H1 (cell line): Measurements from ENCODE around the gene ACKR1. TPM values are rescaled to one million over a fixed set of nuclear protein-coding genes. Genes with fewer than 3 reads are reported as not detected.

ENCODE experiments used
- CTCF ChIA-PET: fragments of 300-600 bp; sonication (Branson Sonifier 250); formaldehyde crosslinking; loops from one replicate; lab custom pipeline; 2021; ENCODE audit not compliant: partially characterized antibody; lab: Charles Lee
- POLR2A ChIA-PET: fragments of 300-600 bp; sonication (Branson Sonifier 250); formaldehyde crosslinking; loops from one replicate; lab custom pipeline; 2021; ENCODE audit warnings: inconsistent platforms; ENCODE audit not compliant: partially characterized antibody; lab: Charles Lee
- DNase-seq, 2 experiments: peaks; one replicate each; pipeline versions ENCODE4 v3.0.0 to v3.0.0-alpha.2; 2010 to 2022; ENCODE audit warnings: low spot score in 2 of 2, low read depth in 1 of 2, mixed read lengths in 1 of 2
- FAIRE-seq: peaks from 2 replicates; lab custom pipeline; 2011; peaks lifted over from hg19 to GRCh38; lab: Jason Lieb, UNC
- H2AFZ ChIP-seq: 2 replicates; pipeline ENCODE4 v1.8.1; 2012; ENCODE audit warnings: low read length, inconsistent platforms
- H2AK5ac ChIP-seq: 2 replicates; pipeline ENCODE4 v1.6.1; 2013; ENCODE audit warnings: low read depth, low read length
- H2BK120ac ChIP-seq: replicated peaks from 2 replicates; pipeline ENCODE3; 2013; ENCODE audit warnings: low read depth, low read length, inconsistent platforms
- H2BK12ac ChIP-seq: 2 replicates; pipeline ENCODE4 v1.6.1; 2013; ENCODE audit warnings: low read depth, low read length
- H2BK15ac ChIP-seq: 2 replicates; pipeline ENCODE4 v1.6.1; 2013; ENCODE audit warnings: low read length
- H2BK20ac ChIP-seq: 2 replicates; pipeline ENCODE4 v1.6.1; 2013; ENCODE audit warnings: low read length
- H2BK5ac ChIP-seq: 2 replicates; pipeline ENCODE4 v1.6.1; 2013; ENCODE audit warnings: low read depth, low read length
- H3K14ac ChIP-seq: 2 replicates; pipeline ENCODE4 v1.6.1; 2013; ENCODE audit warnings: inconsistent platforms; ENCODE audit not compliant: insufficient read length
- H3K18ac ChIP-seq: 2 replicates; pipeline ENCODE4 v1.6.1; 2013; ENCODE audit warnings: low read length; ENCODE audit errors: extremely low read depth
- H3K23ac ChIP-seq: 2 replicates; pipeline ENCODE4 v1.6.1; 2013; ENCODE audit warnings: inconsistent platforms; ENCODE audit not compliant: insufficient read length
- H3K23me2 ChIP-seq: 2 replicates; pipeline ENCODE4 v1.6.1; 2013; ENCODE audit warnings: low read depth, low read length
- H3K27ac ChIP-seq: 2 replicates; pipeline ENCODE4 v1.6.1; 2011; ENCODE audit warnings: low read depth, low read length, inconsistent platforms
- H3K27me3 ChIP-seq, 4 experiments: replicated peaks in 1 of 4; 1 replicate in 1 of 4; 2 replicates in 3 of 4; pipeline versions ENCODE4 v1.6.1 to v1.8.1; 2011 to 2013; ENCODE audit warnings: low read length in 3 of 4, mild to moderate bottlenecking in 3 of 4, inconsistent platforms in 2 of 4, mixed read lengths in 2 of 4, moderate library complexity in 1 of 4; ENCODE audit not compliant: control insufficient read depth in 3 of 4, insufficient read depth in 3 of 4; ENCODE audit errors: extremely low read depth in 1 of 4
- H3K36me3 ChIP-seq, 4 experiments: 2 replicates each; pipeline versions ENCODE4 v1.6.1 to v1.8.1; 2011 to 2013; ENCODE audit warnings: mild to moderate bottlenecking in 4 of 4, low read length in 3 of 4, moderate library complexity in 2 of 4, control low read depth in 1 of 4, inconsistent platforms in 1 of 4; ENCODE audit not compliant: insufficient read depth in 4 of 4, control insufficient read depth in 2 of 4
- H3K4ac ChIP-seq: replicated peaks from 2 replicates; pipeline ENCODE3; 2013; ENCODE audit warnings: low read length, low read depth, mixed read lengths, inconsistent platforms; ENCODE audit not compliant: insufficient read length
- H3K4me1 ChIP-seq, 4 experiments: replicated peaks in 1 of 4; 1 replicate in 1 of 4; 2 replicates in 3 of 4; pipeline versions ENCODE4 v1.6.1 to v1.8.1; 2011 to 2013; ENCODE audit warnings: low read length in 3 of 4, inconsistent platforms in 2 of 4, mixed read lengths in 1 of 4; ENCODE audit not compliant: insufficient read depth in 4 of 4, control insufficient read depth in 3 of 4
- H3K4me2 ChIP-seq, 2 experiments: 2 replicates each; pipeline versions ENCODE4 v1.6.1 to v1.8.1; 2011 to 2013; ENCODE audit warnings: low read depth in 2 of 2, low read length in 2 of 2, control low read depth in 1 of 2, inconsistent platforms in 1 of 2, mild to moderate bottlenecking in 1 of 2; ENCODE audit not compliant: insufficient read depth in 1 of 2
- H3K4me3 ChIP-seq, 4 experiments: fragments of 200-600, 300-600 bp in 1 of 4; sonication (generic), shearing (Covaris generic), sonication (Bioruptor Twin) in 1 of 4; 2 replicates each; pipeline versions ENCODE4 v1.5.1 to v1.8.1; 2011 to 2016; ENCODE audit warnings: low read length in 4 of 4, low read depth in 3 of 4, control low read depth in 2 of 4, inconsistent platforms in 2 of 4, mild to moderate bottlenecking in 2 of 4, mixed read lengths in 1 of 4, moderate library complexity in 1 of 4; ENCODE audit not compliant: insufficient read depth in 2 of 4; ENCODE audit errors: extremely low read depth in 1 of 4
- H3K56ac ChIP-seq: replicated peaks from 2 replicates; pipeline ENCODE3; 2013; ENCODE audit warnings: low read depth, mild to moderate bottlenecking, mixed read lengths, low read length, inconsistent platforms; ENCODE audit not compliant: insufficient read length
- H3K79me1 ChIP-seq: 2 replicates; pipeline ENCODE4 v1.6.1; 2013; ENCODE audit warnings: low read depth, low read length, control low read depth
- H3K79me2 ChIP-seq, 2 experiments: 2 replicates each; pipeline versions ENCODE4 v1.6.1 to v1.8.1; 2012 to 2013; ENCODE audit warnings: low read length in 2 of 2, mild to moderate bottlenecking in 2 of 2, inconsistent platforms in 1 of 2; ENCODE audit not compliant: insufficient read depth in 2 of 2, control insufficient read depth in 1 of 2
- H3K9ac ChIP-seq, 4 experiments: replicated peaks in 1 of 4; 1 replicate in 1 of 4; 2 replicates in 3 of 4; pipeline versions ENCODE4 v1.6.1 to v1.8.1; 2011 to 2013; ENCODE audit warnings: low read depth in 3 of 4, low read length in 3 of 4, control low read depth in 2 of 4, mild to moderate bottlenecking in 2 of 4, moderate library complexity in 2 of 4, inconsistent platforms in 1 of 4; ENCODE audit errors: extremely low read depth in 1 of 4
- H3K9me3 ChIP-seq, 2 experiments: 2 replicates each; pipeline versions ENCODE4 v1.6.1 to v1.8.1; 2012 to 2013; ENCODE audit warnings: mild to moderate bottlenecking in 2 of 2, moderate library complexity in 2 of 2, control low read depth in 1 of 2, inconsistent platforms in 1 of 2, low read depth in 1 of 2, low read length in 1 of 2, mixed read lengths in 1 of 2; ENCODE audit not compliant: insufficient read depth in 2 of 2
- H4K20me1 ChIP-seq, 2 experiments: replicated peaks in 1 of 2; 2 replicates each; pipeline versions ENCODE3 to v1.8.1; 2011 to 2013; ENCODE audit warnings: inconsistent platforms in 2 of 2, low read length in 2 of 2, mild to moderate bottlenecking in 1 of 2; ENCODE audit not compliant: insufficient read depth in 2 of 2, control insufficient read depth in 1 of 2
- H4K5ac ChIP-seq: 2 replicates; pipeline ENCODE4 v1.6.1; 2013; ENCODE audit warnings: low read length, low read depth, mixed read lengths, inconsistent platforms; ENCODE audit not compliant: insufficient read length
- H4K8ac ChIP-seq: 2 replicates; pipeline ENCODE4 v1.8.0; 2013; ENCODE audit warnings: mild to moderate bottlenecking, moderate library complexity, low read length, inconsistent platforms; ENCODE audit not compliant: insufficient read depth; ENCODE audit errors: extremely low read depth
- H4K91ac ChIP-seq: replicated peaks from 2 replicates; pipeline ENCODE3; 2013; ENCODE audit warnings: low read length, mixed read lengths, inconsistent platforms; ENCODE audit not compliant: insufficient read length
- CTBP2 ChIP-seq: IDR thresholded peaks from 2 replicates; pipeline ENCODE4 v1.7.0; 2011; ENCODE audit warnings: borderline replicate concordance, mild to moderate bottlenecking, moderate library complexity, mixed read lengths, low read length; ENCODE audit not compliant: insufficient read depth, insufficient read length
- GTF2F1 ChIP-seq: IDR thresholded peaks from 2 replicates; pipeline ENCODE4 v1.6.1; 2012; ENCODE audit warnings: low read depth, low read length, improper control_type of control experiment, borderline replicate concordance
- HDAC6 ChIP-seq: IDR thresholded peaks from one replicate; pipeline ENCODE4 v1.7.1; 2012; ENCODE audit warnings: low read depth, mild to moderate bottlenecking, inconsistent platforms, low read length, moderate library complexity
- KDM4A ChIP-seq: IDR thresholded peaks from one replicate; pipeline ENCODE4 v1.7.1; 2012; ENCODE audit warnings: low read depth, mild to moderate bottlenecking, moderate library complexity, low read length, inconsistent platforms; ENCODE audit not compliant: severe bottlenecking
- KDM5A ChIP-seq: fragments of 200-600 bp; IDR thresholded peaks from 2 replicates; pipeline ENCODE4 v1.7.1; 2012; ENCODE audit warnings: mild to moderate bottlenecking, low read length, inconsistent platforms, mixed read lengths
- MAX ChIP-seq: IDR thresholded peaks from 2 replicates; pipeline ENCODE4 v1.6.1; 2012; ENCODE audit warnings: inconsistent platforms
- PHF8 ChIP-seq: fragments of 200-600 bp; sonication (generic); conservative IDR thresholded peaks from 2 replicates; pipeline ENCODE4 v1.7.1; 2012; ENCODE audit warnings: low read depth, mild to moderate bottlenecking, inconsistent platforms, low read length, moderate library complexity
- RAD21 ChIP-seq, 2 experiments: IDR thresholded peaks in 1 of 2; conservative IDR thresholded peaks in 1 of 2; 2 replicates each; pipeline ENCODE4 v1.6.1; 2011; ENCODE audit warnings: low read depth in 2 of 2, low read length in 2 of 2, improper control_type of control experiment in 1 of 2, inconsistent platforms in 1 of 2, mild to moderate bottlenecking in 1 of 2, moderate library complexity in 1 of 2
- TAF1 ChIP-seq: IDR thresholded peaks from 2 replicates; pipeline ENCODE4 v1.6.1; 2011; ENCODE audit warnings: mild to moderate bottlenecking, low read depth, low read length
- ZNF274 ChIP-seq: IDR thresholded peaks from 2 replicates; pipeline ENCODE4 v1.7.0; 2012; ENCODE audit warnings: low read length, borderline replicate concordance; ENCODE audit errors: extremely low read depth
- WGBS, 2 experiments: shearing (Covaris generic) in 1 of 2; methylation state at CpG; one replicate each; pipeline versions ENCODE4 v1.1.6 to v1.1.7; 2013 to 2015; ENCODE audit warnings: low lambda C conversion rate in 2 of 2, mixed read lengths in 2 of 2, inconsistent platforms in 1 of 2, low coverage in 1 of 2, missing lambda C conversion rate in 1 of 2; ENCODE audit not compliant: insufficient replicate concordance in 2 of 2, insufficient coverage in 1 of 2, insufficient read length in 1 of 2; ENCODE audit errors: extremely low coverage in 1 of 2, missing lambda C conversion rate in 1 of 2; 5-methylcytosine and 5-hydroxymethylcytosine counted together
- polyA plus RNA-seq, 7 experiments: library from polyadenylated mRNA; depleted of rRNA in 3 of 7; stranded (reverse) in 5 of 7; unstranded in 2 of 7; fragments of >200 nt in 5 of 7; fragments of 200-250 nt in 2 of 7; gene quantifications; 1 replicate in 5 of 7; 2 replicates in 1 of 7; 4 replicates in 1 of 7; pipeline versions ENCODE4 v1.2.1 to v1.2.3, GENCODE V29; 2011 to 2013; ENCODE audit warnings: missing spikeins in 2 of 7, mixed read lengths in 2 of 7
- total RNA-seq: library from RNA; stranded (reverse); fragmentation: NEBNext Ultra II Directional; extraction: Animal tissue kit (Norgen Biotek cat#: 25700); gene quantifications from 2 replicates; pipeline ENCODE4 v1.2.1, GENCODE V29; 2021

ACKR1 gene
- total and polyA plus RNA-seq, 2 of the 8 experiments (the other 6 are each of a cell fraction or from before 2014, with no cell fraction given), result 0.61 to 1.00 TPM

- peak overlapping the region; percentile 100 for H3K4me2 ChIP-seq
- H3K27ac ChIP-seq, result no peak overlapping the region
- no peak overlapping the region for H4K91ac ChIP-seq
- no peak overlapping the region for H4K5ac ChIP-seq
- H3K4ac ChIP-seq, result no peak overlapping the region
- WGBS, 2 experiments, result 1% methylated on average over 29 of the region's 49 CpGs; no CpG with 5 or more reads in 1 of the 2 experiments
- POLR2A ChIA-PET, result interaction anchor here (0.8 to 1.6 kb wide), 5 partner anchors 15 to 34 kb away, joined by 3 to 4 read pairs (median 3); no protein-coding TSS in a partner anchor
- H3K9me3 ChIP-seq, result no peaks in the 10 kb centered on the region
- 0 out of 2 replicates have a peak overlapping the region, but pooled peaks have one; percentile 54 for H2BK12ac ChIP-seq
- H2AK5ac ChIP-seq, result no peak overlapping the region
- H3K79me2 ChIP-seq, result peaks cover 0 to 3% of the 10 kb centered on the region in 2 experiments; a peak in 1 of 4 replicates
- no peak overlapping the region for H3K14ac ChIP-seq
- CTCF ChIA-PET, result interaction anchor here (0.7 to 12.4 kb wide), 8 partner anchors 11 to 40 kb away, joined by 3 to 367 read pairs (median 7); partner anchors contain the start of gene ACKR1
- H4K8ac ChIP-seq, result 0 out of 2 replicates have a peak overlapping the region, but pooled peaks have one; percentile 30
- peaks cover 0 to 11% (median 3%) of the 10 kb centered on the region in 4 experiments; a peak in 6 of 7 replicates for H3K4me1 ChIP-seq
- no peak overlapping the region for H3K56ac ChIP-seq
- H4K20me1 ChIP-seq, result peaks cover 0 to 12% of the 10 kb centered on the region in 2 experiments
- H2AFZ ChIP-seq, result no peak overlapping the region
- H3K4me3 ChIP-seq, result peak overlapping the region; percentile 87 to 99 (median 96)
- H3K9ac ChIP-seq, result peak overlapping the region in 2 of 4 experiments; percentile 46 to 76; a peak in 4 of 7 replicates
- no peak for FAIRE-seq
- H2BK15ac ChIP-seq, result 0 out of 2 replicates have a peak overlapping the region, but pooled peaks have one; percentile 48
- no peak overlapping the region for H3K23ac ChIP-seq
- no peak overlapping the region for H2BK120ac ChIP-seq
- H2BK5ac ChIP-seq, result no peak overlapping the region
- no peaks in the 10 kb centered on the region; the same call in 1 of the 2 replicates for H3K79me1 ChIP-seq
- no peaks in the 10 kb centered on the region for H3K36me3 ChIP-seq
- peaks cover 0 to 3% (median 0%) of the 10 kb centered on the region in 4 experiments; a peak in 2 of 7 replicates for H3K27me3 ChIP-seq
- H3K18ac ChIP-seq, result no peak overlapping the region; the same call in 1 of the 2 replicates
- peaks cover 15% of the 10 kb centered on the region for H3K23me2 ChIP-seq
- DNase-seq, result peak in 1 of 2 experiments; percentile 80
- H2BK20ac ChIP-seq, result no peak overlapping the region
- TF ChIP-seq HDAC6 (no peak), CTBP2 (peak; percentile 28), RAD21 (IDR thresholded peaks at IDR 0.05 in 1 of 2, conservative IDR thresholded peaks at IDR 0.05 in 1 of 2; ENCODE audit: low read depth in 2 of 2, low read length in 2 of 2) (no peak), KDM4A (peak; percentile 43), TAF1 (no peak), ZNF274 (no peak), GTF2F1 (no peak), KDM5A (no peak), PHF8 (no peak), MAX (no peak)
Measured at GRCh38 chr1:159171688-159172501, 32.8 kb upstream of the ACKR1 start.
